Measurements from ENCODE around the gene KIAA1328.

GRCh38 chr18:37266290-37266689 is 437.4 kb downstream of the KIAA1328 start:
- TF ChIP-seq POLR2A (IDR thresholded peaks at IDR 0.05) (no peak), CTCF (IDR thresholded peaks at IDR 0.05) (no peak)

All from esophagus squamous epithelium (tissue), 4 donors.